Glomerular visceral epithelial cell (primary cell): Measurements from ENCODE around the gene LIG3.
"Not testable (repeated sequence)": the region's sequence is repeated elsewhere in the genome, so short reads cannot be mapped to it uniquely, and the experiment has no call there.

Experiments used
- DNase-seq: peaks from one replicate; pipeline ENCODE4 v3.0.0-alpha.2; 2016; ENCODE audit errors: extremely low spot score

The LIG3 gene

DNA sequence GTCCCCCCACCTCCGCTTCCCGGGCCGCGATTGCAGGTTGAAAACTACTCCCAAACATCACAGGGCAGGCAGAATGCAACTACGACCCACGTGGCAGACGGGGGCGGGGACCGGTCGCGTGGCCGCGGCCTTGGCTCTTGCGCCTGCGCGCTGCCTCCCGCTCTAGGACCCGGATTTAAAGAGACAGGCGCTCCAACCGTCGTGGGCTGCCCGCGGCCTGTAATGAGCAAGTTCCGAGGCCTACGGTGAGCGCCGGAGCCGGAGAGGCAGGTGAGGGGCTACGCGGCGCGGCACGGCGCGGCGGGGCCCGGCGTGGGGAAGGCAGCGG lies at the start of gene LIG3:
Gene LIG3 (plus strand): TSS at position 160 of the 328 bp plus-strand sequence. CDS start 2,494 bp downstream, outside the sequence.
- peak; percentile 94 for DNase-seq

DNA sequence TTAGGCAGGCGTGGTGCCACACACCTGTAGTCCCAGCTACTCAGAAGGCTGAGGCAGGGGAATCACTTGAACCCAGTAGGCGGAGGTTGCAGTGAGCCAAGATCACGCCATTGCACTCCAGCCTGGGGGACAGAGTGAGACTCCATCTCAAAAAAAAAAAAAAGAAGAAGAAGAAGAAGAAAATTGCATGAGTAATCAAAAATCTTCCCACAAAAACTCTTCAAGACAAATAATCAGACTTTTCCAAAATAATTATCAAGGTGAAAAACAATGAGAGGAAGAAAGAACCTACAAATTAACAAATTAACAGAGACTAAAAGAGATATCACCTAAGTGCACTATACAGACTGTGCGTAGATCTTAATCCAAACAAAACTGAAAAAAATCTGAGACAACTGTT lies 29.5 kb upstream of the LIG3 start:
- DNase-seq = not testable (repeated sequence)

DNA sequence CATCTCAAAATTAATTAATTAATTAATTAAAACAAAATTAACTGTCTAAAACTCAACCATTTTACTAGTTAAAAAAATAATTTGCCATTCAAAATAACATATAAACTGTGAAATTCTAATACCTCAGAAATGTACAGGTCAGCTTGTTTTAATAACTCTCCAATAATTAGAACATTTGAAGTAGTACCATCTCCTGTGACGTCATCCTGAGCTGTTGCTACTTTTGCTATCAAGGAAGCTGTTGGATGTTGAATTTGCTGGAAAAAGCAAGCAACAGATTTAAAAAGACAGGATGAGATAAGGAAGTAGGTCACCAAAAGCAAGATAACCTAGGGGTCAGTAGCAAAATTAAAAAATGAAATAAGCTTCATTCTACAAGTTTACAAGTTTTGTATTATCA lies 21.9 kb upstream of the LIG3 start:
- no peak for DNase-seq

DNA sequence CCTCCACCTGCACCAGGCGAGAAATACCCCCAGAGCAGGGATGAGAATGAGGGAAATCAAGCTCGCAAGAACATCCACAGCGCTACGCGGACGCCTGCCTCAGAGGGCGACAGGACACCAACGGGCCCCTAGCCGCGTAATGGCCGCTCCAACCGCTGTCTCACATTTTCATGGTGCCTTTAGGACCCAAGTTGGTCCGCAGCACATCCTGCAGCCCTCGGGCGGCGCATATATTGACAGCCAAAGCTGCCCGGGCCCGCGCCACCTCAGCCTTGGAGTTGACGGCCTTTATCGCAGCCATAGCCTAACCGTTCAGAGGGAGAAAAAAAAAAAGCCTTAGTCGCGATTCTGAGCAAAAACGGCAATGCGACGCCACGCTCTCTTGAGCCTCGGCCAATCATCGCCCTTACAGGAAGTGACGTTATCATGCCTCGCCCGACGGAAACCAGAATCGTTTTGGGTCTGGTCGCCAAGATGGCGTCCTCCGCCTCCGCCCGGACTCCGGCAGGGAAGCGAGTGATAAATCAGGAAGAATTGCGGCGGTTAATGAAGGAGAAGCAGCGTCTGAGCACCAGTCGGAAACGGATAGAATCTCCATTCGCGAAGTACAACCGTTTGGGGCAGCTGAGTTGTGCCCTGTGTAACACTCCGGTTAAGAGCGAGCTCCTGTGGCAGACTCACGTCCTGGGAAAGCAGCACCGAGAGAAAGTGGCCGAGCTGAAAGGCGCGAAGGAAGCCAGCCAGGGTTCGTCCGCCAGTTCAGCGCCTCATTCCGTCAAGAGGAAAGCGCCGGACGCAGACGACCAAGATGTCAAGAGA lies 19.0 kb upstream of the LIG3 start, which contains the start of the genes CCT6B and ZNF830:
Gene CCT6B (minus strand): TSS at position 368 of the 819 bp plus-strand sequence. CDS start 67 bp downstream, at position 301.
Gene ZNF830 (plus strand): TSS at position 448 of the 819 bp plus-strand sequence. CDS start 27 bp downstream, at position 475.
- DNase-seq = peak; percentile 89

DNA sequence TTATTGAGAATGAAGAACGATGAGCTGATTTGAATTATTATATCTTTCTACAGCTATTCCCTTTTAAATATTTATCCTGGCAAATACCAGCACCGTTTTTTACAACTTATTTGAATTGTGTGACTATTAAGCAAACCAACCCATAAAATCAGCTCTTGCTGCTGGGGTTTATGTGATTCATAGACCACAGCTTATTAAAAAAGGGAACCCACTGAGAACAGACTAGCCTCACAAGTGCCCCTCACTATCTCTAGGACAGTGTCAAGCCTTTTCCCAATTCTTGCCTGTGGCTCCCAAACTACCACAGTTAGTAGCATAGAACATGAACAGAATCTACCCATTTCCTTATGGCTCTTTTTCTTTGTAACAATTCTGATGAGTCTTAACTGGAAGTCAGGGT lies 6.1 kb upstream of the LIG3 start:
- no peak for DNase-seq

DNA sequence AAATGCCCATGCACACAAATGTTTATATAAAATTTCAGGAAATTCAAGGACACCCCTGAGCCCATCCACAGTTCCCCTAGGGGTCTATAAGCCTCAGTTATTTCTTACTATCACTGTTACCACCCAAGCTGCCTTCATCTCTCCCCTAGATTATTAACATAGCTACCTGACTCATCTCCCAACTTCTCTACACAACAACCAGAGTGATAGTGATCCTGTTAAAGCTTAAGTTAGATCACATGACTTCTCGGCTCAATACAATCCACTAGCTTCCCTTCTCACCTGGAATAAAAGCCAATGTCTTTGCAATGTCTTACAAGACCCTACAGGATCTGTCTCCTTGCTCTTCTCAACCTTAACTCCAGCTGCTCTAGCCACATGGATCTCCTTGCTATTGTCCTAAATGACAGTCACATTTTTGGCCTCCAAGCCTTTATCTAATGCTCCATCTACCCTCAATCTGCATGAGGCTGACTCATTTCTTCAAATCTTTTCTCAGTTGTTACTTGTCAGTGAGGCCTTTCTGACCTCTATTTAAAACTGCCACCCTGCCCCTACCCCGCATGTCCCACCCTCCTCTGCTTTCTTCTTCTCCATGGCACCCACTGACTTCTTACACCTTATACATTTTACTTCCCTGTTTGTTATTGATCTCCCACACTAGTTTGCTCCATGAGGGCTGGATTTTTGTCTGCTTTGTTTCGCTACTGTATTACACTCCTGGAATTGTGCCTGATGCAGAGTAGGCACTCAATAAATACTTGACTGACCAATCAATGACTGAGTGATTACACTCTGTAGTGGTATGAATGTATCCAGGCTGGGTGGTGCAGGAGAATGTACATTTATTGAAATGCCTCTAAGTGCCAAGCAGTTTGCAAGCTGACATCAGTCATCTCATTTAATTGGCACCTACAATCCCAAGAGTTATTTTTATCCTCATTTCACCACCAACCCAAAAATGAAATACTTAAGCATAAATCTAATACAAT lies 5.2 kb upstream of the LIG3 start:
- DNase-seq = no peak

DNA sequence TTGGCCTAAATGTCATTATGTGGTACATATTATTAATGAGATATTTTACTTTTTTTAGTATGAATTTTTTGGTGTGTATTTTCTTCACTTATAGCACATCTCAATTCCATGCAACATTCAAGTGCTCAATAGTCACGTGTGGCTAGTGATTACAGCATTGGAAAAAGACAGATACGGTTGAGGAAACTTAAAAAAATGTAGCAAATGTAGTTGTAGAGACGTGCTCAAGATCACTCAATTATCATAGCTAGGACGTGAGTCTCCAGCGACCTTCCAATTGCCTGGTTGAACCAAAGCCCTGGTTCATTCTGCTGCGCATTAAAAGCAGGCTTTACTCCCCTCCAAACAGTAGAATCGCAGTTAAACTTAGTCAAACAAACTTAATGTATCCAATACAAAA lies 1.2 kb upstream of the LIG3 start:
- no peak for DNase-seq

DNA sequence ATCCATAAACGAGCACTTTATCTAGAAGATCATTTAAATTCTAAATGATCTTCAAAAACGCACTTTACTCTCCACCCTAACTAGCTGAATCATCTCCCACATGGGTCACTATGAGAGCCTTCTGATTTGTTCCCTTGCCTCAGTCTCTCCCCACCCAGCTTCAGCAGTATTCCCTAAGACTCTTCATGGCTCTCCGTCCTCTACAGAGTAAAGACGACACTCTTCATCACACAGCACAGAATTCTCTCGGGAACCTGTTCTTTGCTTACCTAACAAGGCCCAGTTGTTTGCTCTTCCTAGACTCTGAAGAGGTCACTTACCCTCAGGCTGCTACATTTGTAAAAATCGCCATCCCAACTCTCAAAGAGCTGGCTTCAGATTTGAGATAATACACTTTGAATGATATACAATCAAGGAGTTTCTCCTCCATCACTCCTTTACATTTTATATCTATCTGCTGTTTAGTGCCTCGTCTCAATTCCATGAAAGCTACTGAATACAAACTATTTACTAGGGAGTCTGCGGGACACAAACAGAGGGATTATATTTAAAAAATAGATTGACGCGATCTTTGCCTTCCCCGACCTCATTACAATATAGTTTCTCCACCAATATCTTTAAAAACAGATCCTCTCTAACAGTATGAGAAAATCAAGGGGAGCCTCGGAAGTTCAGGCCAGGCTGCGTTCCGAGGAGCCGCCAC lies 511 bp upstream of the LIG3 start:
- no peak for DNase-seq

DNA sequence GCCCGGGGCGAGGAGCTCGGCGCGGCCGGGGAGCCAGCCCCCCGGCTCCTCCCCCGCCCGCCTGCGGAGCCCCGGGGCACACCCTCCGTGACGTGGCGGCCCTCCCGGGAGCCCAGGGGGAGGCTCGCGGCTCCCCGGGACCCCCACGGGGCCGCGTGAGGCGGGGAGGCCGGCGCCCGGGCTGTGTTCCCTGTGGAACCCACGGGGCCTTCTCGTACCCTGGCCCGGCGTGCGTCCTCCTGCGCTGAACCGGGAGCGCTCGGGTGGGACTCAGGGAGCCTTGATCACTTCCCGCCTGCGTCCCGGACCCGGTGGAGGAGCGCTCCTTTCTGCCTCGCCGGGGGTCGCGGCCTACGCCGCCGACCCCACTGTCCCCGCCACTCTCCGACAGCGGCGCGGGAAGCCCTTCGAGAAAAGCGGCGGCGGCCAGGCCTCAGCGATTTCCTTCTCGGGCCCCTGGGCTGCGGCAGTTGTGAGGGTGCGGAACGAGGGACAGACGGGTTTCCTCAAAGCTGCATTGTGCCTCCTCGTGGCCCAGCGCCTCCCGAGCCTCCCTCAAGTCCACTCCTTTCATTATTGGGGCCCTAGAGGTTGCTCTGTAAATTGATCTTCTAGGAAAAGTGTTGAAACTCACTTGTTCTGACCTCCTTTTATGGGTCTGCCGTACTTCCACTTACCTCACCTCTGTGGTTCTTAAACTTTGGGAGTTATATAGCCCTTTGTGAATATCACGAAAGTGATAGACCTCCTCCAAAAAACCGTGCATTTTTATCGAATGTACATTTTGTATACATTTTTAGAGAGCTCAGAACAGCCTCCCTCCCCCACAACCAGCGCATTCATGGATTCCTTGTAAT lies 597 bp downstream of the LIG3 start:
- DNase-seq = peak; percentile 83

DNA sequence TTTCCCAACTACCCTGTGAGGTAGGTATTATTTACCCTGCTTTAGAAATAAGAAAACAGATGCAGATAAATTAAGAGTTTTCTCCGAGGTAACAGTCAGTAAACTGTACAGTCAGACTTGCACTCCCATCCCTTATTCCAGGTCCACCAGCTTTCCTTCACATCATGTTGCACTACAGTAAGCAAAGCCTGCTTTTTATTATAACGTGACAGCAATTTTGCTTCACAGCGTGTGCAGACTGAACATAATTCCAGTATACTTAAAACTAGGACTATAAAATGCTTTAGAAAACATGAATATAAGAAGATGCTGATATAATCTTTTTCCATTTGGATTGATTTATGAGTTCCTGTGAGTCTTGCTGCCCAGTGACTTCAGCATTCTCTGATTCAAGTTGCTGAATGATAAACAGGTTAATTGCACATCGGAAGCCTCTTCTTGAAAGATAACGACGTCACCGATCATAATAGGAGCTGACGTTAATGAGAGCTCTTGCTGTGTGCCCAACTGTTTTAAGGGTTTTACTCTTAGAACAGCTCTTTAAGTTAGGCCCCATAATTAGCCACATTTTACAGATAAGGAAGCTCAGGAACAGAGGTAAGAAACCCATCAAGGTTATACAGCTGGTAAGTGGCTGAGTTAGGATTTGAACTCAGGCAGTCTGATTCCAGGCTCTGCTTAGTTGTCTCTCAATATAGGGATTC lies 1.4 kb downstream of the LIG3 start:
- no peak for DNase-seq

DNA sequence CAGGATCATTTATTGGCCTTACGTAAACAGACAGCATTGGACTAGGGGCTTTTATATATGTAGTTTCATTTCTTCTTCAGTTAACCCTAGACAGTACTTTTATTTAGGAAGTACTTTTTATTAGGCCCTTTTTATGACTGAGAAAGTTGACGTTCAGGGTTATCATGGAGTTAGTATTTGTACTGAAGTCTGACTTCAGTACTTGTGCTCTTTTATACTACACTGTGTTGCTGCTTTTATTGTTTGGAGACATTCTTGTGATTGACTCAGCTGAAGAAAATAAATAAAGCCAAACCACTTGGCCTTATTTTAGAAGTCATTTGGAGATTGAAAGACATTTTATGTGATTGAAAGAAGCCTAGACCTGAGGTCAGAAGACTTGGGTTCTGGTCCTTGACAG lies 6.9 kb downstream of the LIG3 start:
- DNase-seq = no peak

DNA sequence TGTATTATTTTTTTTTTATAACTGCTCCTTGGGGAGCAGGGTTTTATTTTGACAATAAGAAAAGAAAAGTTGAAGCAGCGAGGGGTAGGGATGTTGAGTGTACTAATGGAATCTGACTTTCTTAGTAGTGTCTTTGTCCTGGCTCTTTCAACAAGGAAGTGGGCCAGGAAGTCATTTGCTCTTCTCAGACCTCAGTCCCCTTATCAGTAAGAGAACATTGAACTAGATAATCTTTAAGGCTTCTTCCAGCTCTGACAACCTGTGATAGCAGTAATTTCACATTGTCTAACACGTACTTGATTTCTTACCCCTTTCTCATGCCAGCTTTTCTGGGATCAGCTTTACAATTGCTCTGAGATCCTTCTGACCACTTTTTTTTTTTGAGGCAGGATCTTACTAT lies 8.3 kb downstream of the LIG3 start:
- DNase-seq = no peak

DNA sequence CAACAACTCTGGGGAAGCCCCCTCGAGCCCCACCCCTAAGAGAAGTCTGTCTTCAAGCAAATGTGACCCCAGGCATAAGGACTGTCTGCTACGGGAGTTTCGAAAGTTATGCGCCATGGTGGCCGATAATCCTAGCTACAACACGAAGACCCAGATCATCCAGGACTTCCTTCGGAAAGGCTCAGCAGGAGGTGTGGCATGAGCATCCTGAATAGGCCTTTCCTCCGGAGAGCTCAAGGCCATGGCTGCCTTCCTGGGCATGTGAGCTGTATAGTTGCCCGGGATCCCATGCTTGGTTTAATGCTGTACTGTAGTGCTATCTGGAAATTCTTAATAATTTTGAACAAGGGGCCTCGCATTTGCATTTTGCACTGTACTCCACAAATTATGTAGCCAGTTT lies 9.2 kb downstream of the LIG3 start:
- DNase-seq = no peak

DNA sequence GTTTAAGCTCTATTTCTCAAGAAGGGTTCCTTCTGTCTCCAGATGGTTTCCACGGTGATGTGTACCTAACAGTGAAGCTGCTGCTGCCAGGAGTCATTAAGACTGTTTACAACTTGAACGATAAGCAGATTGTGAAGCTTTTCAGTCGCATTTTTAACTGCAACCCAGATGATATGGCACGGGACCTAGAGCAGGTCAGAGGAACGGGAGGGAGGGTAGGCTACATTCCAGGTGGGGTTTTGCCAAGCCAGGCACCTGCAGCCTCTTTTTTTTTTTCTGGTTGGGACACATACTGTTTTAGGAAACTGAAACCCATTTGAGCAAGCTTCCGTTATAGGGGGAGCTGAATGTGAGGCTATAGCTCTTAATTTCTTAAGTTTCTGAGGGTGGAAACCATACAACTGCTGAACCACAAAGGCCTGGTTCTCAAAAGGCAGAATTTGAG lies 10.6 kb downstream of the LIG3 start:
- no peak for DNase-seq

DNA sequence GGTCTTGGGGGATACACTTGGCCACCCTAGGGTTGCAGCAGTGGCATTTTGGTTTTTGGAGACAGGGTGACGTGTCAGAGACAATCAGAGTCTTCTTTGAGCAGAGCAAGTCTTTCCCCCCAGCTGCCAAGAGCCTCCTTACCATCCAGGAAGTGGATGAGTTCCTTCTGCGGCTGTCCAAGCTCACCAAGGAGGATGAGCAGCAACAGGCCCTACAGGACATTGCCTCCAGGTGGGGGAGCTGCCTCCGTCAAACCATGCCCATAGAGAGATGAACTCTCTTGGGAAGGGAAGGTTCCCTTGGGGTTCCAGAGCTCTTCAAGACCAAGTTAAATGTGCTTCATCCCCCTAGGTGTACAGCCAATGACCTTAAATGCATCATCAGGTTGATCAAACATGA lies 11.3 kb downstream of the LIG3 start:
- DNase-seq = no peak

DNA sequence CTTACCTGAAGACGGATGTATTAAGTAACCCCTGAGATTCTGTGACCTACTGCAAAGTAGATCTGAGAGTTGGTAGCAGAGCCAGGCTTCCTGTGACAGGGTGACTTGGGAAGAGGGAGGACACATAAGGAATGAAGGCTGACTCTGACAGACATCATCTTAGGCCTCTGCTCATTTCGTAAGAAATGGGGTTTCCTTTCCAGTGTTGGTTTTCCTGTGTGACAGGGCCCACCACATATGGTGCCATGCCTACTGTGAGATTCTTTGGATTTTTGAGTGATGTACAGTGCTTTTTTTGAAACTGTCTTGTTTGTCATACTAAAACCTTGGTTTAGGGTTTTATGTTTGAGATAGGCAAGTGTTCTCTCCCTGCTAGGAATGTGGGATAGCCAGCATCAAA lies 12.7 kb downstream of the LIG3 start:
- DNase-seq = no peak

DNA sequence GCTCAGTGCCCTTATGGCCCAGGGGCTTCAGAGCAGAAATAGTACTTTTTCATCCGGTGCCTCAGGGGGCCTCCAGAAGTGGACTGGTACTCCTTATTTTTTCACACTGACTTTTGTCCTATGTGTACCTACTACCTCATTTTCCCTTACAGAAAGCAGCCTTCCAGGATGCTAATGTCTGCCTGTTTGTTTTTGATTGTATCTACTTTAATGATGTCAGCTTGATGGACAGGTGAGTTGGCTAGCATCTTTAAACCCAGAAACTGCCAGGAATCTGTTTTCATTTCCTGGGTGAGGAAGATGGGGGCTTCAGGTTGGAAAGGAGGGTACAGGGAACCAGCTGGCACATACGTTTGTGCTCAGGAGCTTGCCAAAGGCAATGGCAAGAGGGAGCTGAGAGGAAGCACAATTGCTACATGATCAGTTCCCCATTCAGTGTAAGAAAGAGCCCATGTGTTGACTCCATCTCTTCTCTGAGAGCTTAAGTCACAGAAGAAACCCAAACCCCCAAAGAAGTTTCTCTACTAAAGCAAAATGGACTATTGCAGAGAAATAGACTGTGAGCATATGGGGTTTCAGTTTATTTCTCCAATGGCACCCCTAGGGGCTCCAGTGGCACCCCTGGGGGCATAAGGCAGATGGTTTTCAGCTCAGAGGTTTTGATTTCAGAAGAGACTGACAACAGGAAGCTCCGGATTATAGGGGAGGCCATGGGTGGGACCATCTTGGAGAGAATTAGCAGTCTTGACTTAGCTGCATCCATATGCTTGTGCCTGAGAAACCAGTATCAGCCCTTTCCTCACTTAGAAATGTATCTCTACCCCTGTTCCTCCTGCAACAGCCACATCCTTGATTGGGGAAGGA lies 16.3 kb downstream of the LIG3 start:
- DNase-seq = no peak

DNA sequence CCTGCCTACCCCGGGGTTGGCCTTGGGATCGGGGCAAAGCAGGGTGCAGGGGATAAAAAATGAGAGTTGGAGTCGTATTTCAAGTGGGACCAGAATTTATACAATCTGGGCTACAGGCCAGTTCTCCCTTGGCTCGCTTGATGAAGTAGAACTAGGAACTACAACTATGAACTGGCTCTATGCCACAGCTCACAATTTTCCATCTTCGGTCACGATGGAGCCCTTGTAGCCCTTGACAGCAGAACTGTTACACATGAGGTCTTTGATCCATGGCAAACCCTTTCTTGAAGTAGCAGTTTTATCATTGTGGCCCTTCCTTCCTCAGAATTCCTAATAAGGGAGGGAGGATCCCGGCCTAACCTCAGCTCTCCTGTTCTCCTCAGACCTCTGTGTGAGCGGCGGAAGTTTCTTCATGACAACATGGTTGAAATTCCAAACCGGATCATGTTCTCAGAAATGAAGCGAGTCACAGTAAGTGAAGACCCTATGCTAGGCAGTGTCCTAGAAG lies 17.1 kb downstream of the LIG3 start:
- DNase-seq = no peak

DNA sequence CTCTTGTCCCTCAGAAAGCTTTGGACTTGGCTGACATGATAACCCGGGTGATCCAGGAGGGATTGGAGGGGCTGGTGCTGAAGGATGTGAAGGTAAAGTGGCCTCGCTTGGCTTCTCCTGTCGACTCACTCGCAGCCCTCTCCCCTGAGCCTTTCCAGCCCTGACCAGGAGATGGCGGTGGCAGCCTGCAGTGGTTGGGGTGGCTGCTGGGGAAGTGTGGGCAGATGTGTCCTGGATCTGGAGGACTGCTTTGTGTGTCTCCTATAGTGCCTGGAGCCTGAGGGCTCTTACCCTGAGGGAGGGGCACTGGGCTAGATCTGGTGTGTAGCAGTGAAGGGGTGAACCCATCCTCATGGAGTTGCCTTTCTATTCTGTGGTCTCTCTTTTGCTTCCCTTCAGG lies 17.9 kb downstream of the LIG3 start:
- DNase-seq = peak; percentile 77
